Tibial nerve (tissue), 4 donors: ENCODE data around the gene LAX1. TPM values are rescaled to one million over a fixed set of nuclear protein-coding genes. Genes with fewer than 3 reads are reported as not detected.

Experiments used
- DNase-seq, 2 donors: peaks; one replicate each; pipeline ENCODE4 v3.0.0-alpha.2; 2019; ENCODE audit warnings: low spot score in 2 of 2
- H3K27ac ChIP-seq, 4 donors: fragments of 200-600 bp; sonication (generic) in 3 of 4; one replicate each; pipeline ENCODE4 v1.5.1; 2017 to 2019; ENCODE audit warnings: mild to moderate bottlenecking in 1 of 4
- H3K27me3 ChIP-seq, 2 donors: fragments of 200-600 bp; sonication (generic) in 1 of 2; one replicate each; pipeline versions ENCODE4 v1.5.1 to v1.6.0; 2017 to 2019
- H3K36me3 ChIP-seq, 3 donors: fragments of 200-600 bp; sonication (generic); one replicate each; pipeline ENCODE4 v1.5.1; 2018 to 2019
- H3K4me1 ChIP-seq, 4 donors: fragments of 200-600 bp; sonication (generic) in 3 of 4; one replicate each; pipeline ENCODE4 v1.5.1; 2017 to 2019
- H3K4me3 ChIP-seq, 4 donors: fragments of 200-600 bp; sonication (generic) in 3 of 4; one replicate each; pipeline ENCODE4 v1.5.1; 2017 to 2019; ENCODE audit warnings: mild to moderate bottlenecking in 1 of 4, moderate library complexity in 1 of 4
- H3K9me3 ChIP-seq, 4 donors: fragments of 200-600 bp; sonication (generic) in 3 of 4; one replicate each; pipeline ENCODE4 v1.5.1; 2017 to 2019
- CTCF ChIP-seq, 5 experiments: fragments of 200-600 bp in 3 of 5; fragments of 450-650 bp in 2 of 5; sonication (generic) in 3 of 5; IDR thresholded peaks; one replicate each; pipeline ENCODE4 v1.5.1; 2016 to 2019; ENCODE audit warnings: antibody characterized with exemption in 5 of 5, mild to moderate bottlenecking in 3 of 5, moderate library complexity in 2 of 5
- EP300 ChIP-seq, 2 donors: sonication (generic); formaldehyde crosslinking; IDR thresholded peaks; one replicate each; pipeline ENCODE4 v1.6.1; 2017; ENCODE audit warnings: antibody characterized with exemption in 2 of 2, mild to moderate bottlenecking in 1 of 2
- POLR2A ChIP-seq, 2 donors: fragments of 450-650 bp; IDR thresholded peaks; one replicate each; pipeline ENCODE4 v1.6.1; 2017; ENCODE audit warnings: antibody characterized with exemption in 2 of 2, mild to moderate bottlenecking in 2 of 2, moderate library complexity in 2 of 2
- WGBS, 2 donors: methylation state at CpG; one replicate each; pipeline ENCODE4 v1.1.5; 2018; 5-methylcytosine and 5-hydroxymethylcytosine counted together
- total RNA-seq, 4 donors: library from RNA; depleted of rRNA; stranded (reverse); fragments of >200 nt; gene quantifications; one replicate each; pipeline ENCODE4 v1.1.0, GENCODE V29; 2016

LAX1 gene
- total RNA-seq, 4 donors from 2014 or later, result 0.39 to 1.5 (median 1.00) TPM

GRCh38 chr1:203763505-203763904 is 1.5 kb upstream of the LAX1 start:
- Histone ChIP-seq H3K9me3 (no peaks in the 10 kb centered on the region), H3K27me3 (no peaks in the 10 kb centered on the region), H3K27ac (peak overlapping the region in 1 of 4 donors; percentile 75), H3K4me1 (no peaks in the 10 kb centered on the region), H3K36me3 (no peaks in the 10 kb centered on the region), H3K4me3 (no peak overlapping the region)
- no peak for TF ChIP-seq POLR2A (IDR thresholded peaks at IDR 0.05)
- no peak for DNase-seq
- 95 to 96% methylated on average over 1 of the region's 1 CpG for WGBS, 2 donors

GRCh38 chr1:203764105-203765028 is 616 bp upstream of the LAX1 start:
- Histone ChIP-seq H3K4me1 (peaks cover 0 to 1% (median 0%) of the 10 kb centered on the region in 4 donors), H3K9me3 (no peaks in the 10 kb centered on the region), H3K27me3 (no peaks in the 10 kb centered on the region), H3K4me3 (no peak overlapping the region), H3K27ac (peak overlapping the region in 1 of 4 donors; percentile 75), H3K36me3 (no peaks in the 10 kb centered on the region)
- no peak for DNase-seq
- TF ChIP-seq CTCF (IDR thresholded peaks at IDR 0.05), result no peak
- TF ChIP-seq EP300 (IDR thresholded peaks at IDR 0.05), result no peak
- TF ChIP-seq POLR2A (IDR thresholded peaks at IDR 0.05), result no peak
- WGBS, 2 donors, result 68 to 78% methylated on average over 3 of the region's 3 CpGs

- H3K4me3 ChIP-seq, result no peak overlapping the region
- no peaks in the 10 kb centered on the region for H3K9me3 ChIP-seq
- TF ChIP-seq EP300 (IDR thresholded peaks at IDR 0.05), result no peak
- no peak for TF ChIP-seq POLR2A (IDR thresholded peaks at IDR 0.05)
- TF ChIP-seq CTCF (IDR thresholded peaks at IDR 0.05), result no peak
- peaks cover 0 to 8% (median 0%) of the 10 kb centered on the region in 4 donors for H3K4me1 ChIP-seq
- H3K36me3 ChIP-seq, result no peaks in the 10 kb centered on the region
- H3K27ac ChIP-seq, result no peak overlapping the region
- no peaks in the 10 kb centered on the region for H3K27me3 ChIP-seq
- DNase-seq, result no peak
- 82 to 83% methylated on average over 6 of the region's 6 CpGs for WGBS, 2 donors
These were observed 3.3 kb downstream of the LAX1 start for GRCh38 chr1:203768256-203768655.

- Histone ChIP-seq H3K27me3 (no peaks in the 10 kb centered on the region), H3K4me1 (peaks cover 0 to 8% (median 0%) of the 10 kb centered on the region in 4 donors), H3K27ac (peak overlapping the region in 1 of 4 donors; percentile 50), H3K4me3 (peak overlapping the region in 1 of 4 donors; percentile 15), H3K9me3 (no peaks in the 10 kb centered on the region), H3K36me3 (no peaks in the 10 kb centered on the region)
- TF ChIP-seq CTCF (IDR thresholded peaks at IDR 0.05), result no peak
- peak in 1 of 2 donors; percentile 60 for TF ChIP-seq EP300 (IDR thresholded peaks at IDR 0.05)
- TF ChIP-seq POLR2A (IDR thresholded peaks at IDR 0.05), result no peak
- peak; percentile 35 to 58 for DNase-seq
- WGBS, 2 donors, result 38 to 44% methylated on average over 14 to 15 of the region's 15 CpGs
These were observed 4.7 kb downstream of the LAX1 start for GRCh38 chr1:203769505-203770343.

GRCh38 chr1:203771901-203772301 is 6.9 kb downstream of the LAX1 start:
- 74 to 82% methylated on average over 7 of the region's 7 CpGs for WGBS, 2 donors
- Histone ChIP-seq H3K27me3 (no peaks in the 10 kb centered on the region), H3K27ac (no peak overlapping the region), H3K36me3 (no peaks in the 10 kb centered on the region), H3K4me3 (no peak overlapping the region), H3K9me3 (no peaks in the 10 kb centered on the region), H3K4me1 (peaks cover 0 to 8% (median 0%) of the 10 kb centered on the region in 4 donors)
- TF ChIP-seq POLR2A (IDR thresholded peaks at IDR 0.05) (no peak), CTCF (IDR thresholded peaks at IDR 0.05) (no peak), EP300 (IDR thresholded peaks at IDR 0.05) (no peak)
- DNase-seq, result no peak
